ENCODE measurements around the gene OVCH2.

The OVCH2 gene

GRCh38 chr11:7677796-7678201 lies 28.5 kb downstream of the OVCH2 start:
- TF ChIP-seq TAF1 (IDR thresholded peaks at IDR 0.05; ENCODE audit: borderline replicate concordance, insufficient read depth, low read length), result no peak
- no peak for TF ChIP-seq POLR2AphosphoS5 (IDR thresholded peaks at IDR 0.05; ENCODE audit: low read depth, low read length)
- no peak for TF ChIP-seq REST (IDR thresholded peaks at IDR 0.05; ENCODE audit: insufficient read depth in 1 of 2, low read depth in 2 of 2, low read length in 2 of 2)
- TF ChIP-seq SIN3A (IDR thresholded peaks at IDR 0.05; ENCODE audit: borderline replicate concordance, insufficient read depth, low read length), result no peak
- TF ChIP-seq FOXP2 (optimal IDR thresholded peaks at IDR 0.05; ENCODE audit: borderline replicate concordance, extremely low read depth, extremely low read length, insufficient read depth), result no peak

- no peak for TF ChIP-seq POLR2AphosphoS5 (IDR thresholded peaks at IDR 0.05; ENCODE audit: low read depth, low read length)
- no peak for TF ChIP-seq REST (IDR thresholded peaks at IDR 0.05; ENCODE audit: insufficient read depth in 1 of 2, low read depth in 2 of 2, low read length in 2 of 2)
- TF ChIP-seq SIN3A (IDR thresholded peaks at IDR 0.05; ENCODE audit: borderline replicate concordance, insufficient read depth, low read length), result no peak
- no peak for TF ChIP-seq TAF1 (IDR thresholded peaks at IDR 0.05; ENCODE audit: borderline replicate concordance, insufficient read depth, low read length)
- TF ChIP-seq FOXP2 (optimal IDR thresholded peaks at IDR 0.05; ENCODE audit: borderline replicate concordance, extremely low read depth, extremely low read length, insufficient read depth), result no peak
Measured at GRCh38 chr11:7677071-7677470, 29.2 kb downstream of the OVCH2 start.

GRCh38 chr11:7675631-7676030 lies 30.6 kb downstream of the OVCH2 start:
- no peak for TF ChIP-seq SIN3A (IDR thresholded peaks at IDR 0.05; ENCODE audit: borderline replicate concordance, insufficient read depth, low read length)
- TF ChIP-seq FOXP2 (optimal IDR thresholded peaks at IDR 0.05; ENCODE audit: borderline replicate concordance, extremely low read depth, extremely low read length, insufficient read depth), result no peak
- TF ChIP-seq POLR2AphosphoS5 (IDR thresholded peaks at IDR 0.05; ENCODE audit: low read depth, low read length), result no peak
- no peak for TF ChIP-seq TAF1 (IDR thresholded peaks at IDR 0.05; ENCODE audit: borderline replicate concordance, insufficient read depth, low read length)
- TF ChIP-seq REST (IDR thresholded peaks at IDR 0.05; ENCODE audit: insufficient read depth in 1 of 2, low read depth in 2 of 2, low read length in 2 of 2), result no peak

- TF ChIP-seq TAF1 (IDR thresholded peaks at IDR 0.05; ENCODE audit: borderline replicate concordance, insufficient read depth, low read length), result no peak
Measured at GRCh38 chr11:7673724-7674434, 32.4 kb downstream of the OVCH2 start.

- TF ChIP-seq TAF1 (IDR thresholded peaks at IDR 0.05; ENCODE audit: borderline replicate concordance, insufficient read depth, low read length) (no peak), REST (IDR thresholded peaks at IDR 0.05; ENCODE audit: insufficient read depth in 1 of 2, low read depth in 2 of 2, low read length in 2 of 2) (no peak), POLR2AphosphoS5 (IDR thresholded peaks at IDR 0.05; ENCODE audit: low read depth, low read length) (no peak), FOXP2 (optimal IDR thresholded peaks at IDR 0.05; ENCODE audit: borderline replicate concordance, extremely low read depth, extremely low read length, insufficient read depth) (no peak), SIN3A (IDR thresholded peaks at IDR 0.05; ENCODE audit: borderline replicate concordance, insufficient read depth, low read length) (no peak)
Measured at GRCh38 chr11:7672960-7673723, 33.1 kb downstream of the OVCH2 start, which contains the start of gene CYB5R2. Gene CYB5R2, minus strand, starts transcription at chr11:7673500. Its CDS starts 675 bp downstream, at chr11:7672825.
